Measurements from ENCODE around the gene SERPINB10. TPM values are rescaled to one million over a fixed set of nuclear protein-coding genes. Genes with fewer than 3 reads are reported as not detected.

Gene SERPINB10
- total and polyA plus RNA-seq, 9 of the 15 experiments (the other 6 are each of a cell fraction or from before 2014, with no cell fraction given): not detected

DNA sequence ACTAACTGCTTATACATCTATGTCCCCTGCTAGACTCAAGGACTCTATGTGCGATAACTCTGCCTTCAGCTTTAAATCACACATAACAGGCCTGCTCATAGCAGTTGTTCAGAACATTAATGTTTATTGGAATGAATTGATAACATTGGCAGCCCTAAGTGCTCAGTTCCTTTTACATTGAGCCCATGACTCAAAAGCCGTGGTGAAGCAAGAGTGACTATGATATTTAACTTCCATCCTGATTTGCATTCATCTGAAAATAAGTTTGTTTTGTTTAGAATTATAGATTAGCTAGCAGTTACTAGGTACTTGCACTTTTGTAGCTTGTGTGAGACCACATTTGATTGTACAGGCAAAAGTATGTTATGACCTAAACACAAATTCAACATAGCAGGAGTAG lies 14.3 kb downstream of the SERPINB10 start:
- no peak overlapping the region for H2AFZ ChIP-seq (ENCODE audit: low read depth, low read length)
- H3K9me1 ChIP-seq (ENCODE audit: control insufficient read depth, insufficient read depth, low read length): no peaks in the 10 kb centered on the region
- DNase-seq (ENCODE audit: extremely low read depth in 1 of 4, low spot score in 3 of 4): no peak
- no peak overlapping the region for H3K4me2 ChIP-seq (ENCODE audit: insufficient read depth, low read length)
- H3K79me2 ChIP-seq (ENCODE audit: control insufficient read depth, insufficient read depth, low read length): no peaks in the 10 kb centered on the region
- intact Hi-C loops (cut with micrococcal nuclease): no loop called here
- 0% methylated on average over 2 of the region's 2 CpGs for WGBS (ENCODE audit: insufficient coverage, low coverage, missing lambda C conversion rate)
- no peaks in the 10 kb centered on the region for H3K9me3 ChIP-seq (replicated peaks; ENCODE audit: control insufficient read depth, insufficient read depth, low read depth, low read length)
- in situ Hi-C loops (cut with MboI): no loop called here
- no peaks in the 10 kb centered on the region for H3K36me3 ChIP-seq (ENCODE audit: control insufficient read depth, insufficient read depth, low read length)
- no peak for ATAC-seq
- H3K9ac ChIP-seq (ENCODE audit: insufficient read depth in 1 of 2, low read depth in 2 of 2, low read length in 2 of 2): no peak overlapping the region
- TF ChIP-seq ADNP (tag; IDR thresholded peaks at IDR 0.05) (no peak), PHF20 (IDR thresholded peaks at IDR 0.05; ENCODE audit: partially characterized antibody) (no peak), EHMT2 (IDR thresholded peaks at IDR 0.05) (no peak), PYGO2 (tag; IDR thresholded peaks at IDR 0.05) (no peak), ZNF551 (CRISPR knock-in tag; IDR thresholded peaks at IDR 0.05) (no peak), ZNF699 (CRISPR knock-in tag; IDR thresholded peaks at IDR 0.05; ENCODE audit: insufficient replicate concordance) (no peak), ZNF76 (CRISPR knock-in tag; IDR thresholded peaks at IDR 0.05; ENCODE audit: borderline replicate concordance) (no peak), E2F3 (CRISPR knock-in tag; IDR thresholded peaks at IDR 0.05) (no peak)
- TF ChIP-seq, protein P1, sequence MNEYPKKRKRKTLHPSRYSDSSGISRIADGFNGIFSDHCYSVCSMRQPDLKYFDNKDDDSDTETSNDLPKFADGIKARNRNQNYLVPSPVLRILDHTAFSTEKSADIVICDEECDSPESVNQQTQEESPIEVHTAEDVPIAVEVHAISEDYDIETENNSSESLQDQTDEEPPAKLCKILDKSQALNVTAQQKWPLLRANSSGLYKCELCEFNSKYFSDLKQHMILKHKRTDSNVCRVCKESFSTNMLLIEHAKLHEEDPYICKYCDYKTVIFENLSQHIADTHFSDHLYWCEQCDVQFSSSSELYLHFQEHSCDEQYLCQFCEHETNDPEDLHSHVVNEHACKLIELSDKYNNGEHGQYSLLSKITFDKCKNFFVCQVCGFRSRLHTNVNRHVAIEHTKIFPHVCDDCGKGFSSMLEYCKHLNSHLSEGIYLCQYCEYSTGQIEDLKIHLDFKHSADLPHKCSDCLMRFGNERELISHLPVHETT (CRISPR knock-in tag; conservative IDR thresholded peaks at IDR 0.05 in 1 of 2, IDR thresholded peaks at IDR 0.05 in 1 of 2): no peak
- TF ChIP-seq, protein P2, sequence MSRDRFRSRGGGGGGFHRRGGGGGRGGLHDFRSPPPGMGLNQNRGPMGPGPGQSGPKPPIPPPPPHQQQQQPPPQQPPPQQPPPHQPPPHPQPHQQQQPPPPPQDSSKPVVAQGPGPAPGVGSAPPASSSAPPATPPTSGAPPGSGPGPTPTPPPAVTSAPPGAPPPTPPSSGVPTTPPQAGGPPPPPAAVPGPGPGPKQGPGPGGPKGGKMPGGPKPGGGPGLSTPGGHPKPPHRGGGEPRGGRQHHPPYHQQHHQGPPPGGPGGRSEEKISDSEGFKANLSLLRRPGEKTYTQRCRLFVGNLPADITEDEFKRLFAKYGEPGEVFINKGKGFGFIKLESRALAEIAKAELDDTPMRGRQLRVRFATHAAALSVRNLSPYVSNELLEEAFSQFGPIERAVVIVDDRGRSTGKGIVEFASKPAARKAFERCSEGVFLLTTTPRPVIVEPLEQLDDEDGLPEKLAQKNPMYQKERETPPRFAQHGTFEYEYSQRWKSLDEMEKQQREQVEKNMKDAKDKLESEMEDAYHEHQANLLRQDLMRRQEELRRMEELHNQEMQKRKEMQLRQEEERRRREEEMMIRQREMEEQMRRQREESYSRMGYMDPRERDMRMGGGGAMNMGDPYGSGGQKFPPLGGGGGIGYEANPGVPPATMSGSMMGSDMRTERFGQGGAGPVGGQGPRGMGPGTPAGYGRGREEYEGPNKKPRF (IDR thresholded peaks at IDR 0.05; ENCODE audit: low read depth, low read length): no peak
- TF ChIP-seq, protein P3, sequence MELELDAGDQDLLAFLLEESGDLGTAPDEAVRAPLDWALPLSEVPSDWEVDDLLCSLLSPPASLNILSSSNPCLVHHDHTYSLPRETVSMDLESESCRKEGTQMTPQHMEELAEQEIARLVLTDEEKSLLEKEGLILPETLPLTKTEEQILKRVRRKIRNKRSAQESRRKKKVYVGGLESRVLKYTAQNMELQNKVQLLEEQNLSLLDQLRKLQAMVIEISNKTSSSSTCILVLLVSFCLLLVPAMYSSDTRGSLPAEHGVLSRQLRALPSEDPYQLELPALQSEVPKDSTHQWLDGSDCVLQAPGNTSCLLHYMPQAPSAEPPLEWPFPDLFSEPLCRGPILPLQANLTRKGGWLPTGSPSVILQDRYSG (tag; conservative IDR thresholded peaks at IDR 0.05; ENCODE audit: low read depth): no peak
- TF ChIP-seq, protein P4, sequence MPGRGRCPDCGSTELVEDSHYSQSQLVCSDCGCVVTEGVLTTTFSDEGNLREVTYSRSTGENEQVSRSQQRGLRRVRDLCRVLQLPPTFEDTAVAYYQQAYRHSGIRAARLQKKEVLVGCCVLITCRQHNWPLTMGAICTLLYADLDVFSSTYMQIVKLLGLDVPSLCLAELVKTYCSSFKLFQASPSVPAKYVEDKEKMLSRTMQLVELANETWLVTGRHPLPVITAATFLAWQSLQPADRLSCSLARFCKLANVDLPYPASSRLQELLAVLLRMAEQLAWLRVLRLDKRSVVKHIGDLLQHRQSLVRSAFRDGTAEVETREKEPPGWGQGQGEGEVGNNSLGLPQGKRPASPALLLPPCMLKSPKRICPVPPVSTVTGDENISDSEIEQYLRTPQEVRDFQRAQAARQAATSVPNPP (IDR thresholded peaks at IDR 0.05; ENCODE audit: borderline replicate concordance, insufficient read depth, insufficient read length): no peak
- TF ChIP-seq, protein P5, sequence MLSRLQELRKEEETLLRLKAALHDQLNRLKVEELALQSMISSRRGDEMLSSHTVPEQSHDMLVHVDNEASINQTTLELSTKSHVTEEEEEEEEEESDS (CRISPR knock-in tag; IDR thresholded peaks at IDR 0.05): no peak
- TF ChIP-seq, protein P6, sequence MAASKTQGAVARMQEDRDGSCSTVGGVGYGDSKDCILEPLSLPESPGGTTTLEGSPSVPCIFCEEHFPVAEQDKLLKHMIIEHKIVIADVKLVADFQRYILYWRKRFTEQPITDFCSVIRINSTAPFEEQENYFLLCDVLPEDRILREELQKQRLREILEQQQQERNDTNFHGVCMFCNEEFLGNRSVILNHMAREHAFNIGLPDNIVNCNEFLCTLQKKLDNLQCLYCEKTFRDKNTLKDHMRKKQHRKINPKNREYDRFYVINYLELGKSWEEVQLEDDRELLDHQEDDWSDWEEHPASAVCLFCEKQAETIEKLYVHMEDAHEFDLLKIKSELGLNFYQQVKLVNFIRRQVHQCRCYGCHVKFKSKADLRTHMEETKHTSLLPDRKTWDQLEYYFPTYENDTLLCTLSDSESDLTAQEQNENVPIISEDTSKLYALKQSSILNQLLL (CRISPR knock-in tag; IDR thresholded peaks at IDR 0.05; ENCODE audit: borderline replicate concordance): no peak
- H3K27ac ChIP-seq (ENCODE audit: extremely low read depth, low read depth, low read length): no peak overlapping the region
- H3K4me3 ChIP-seq: no peak overlapping the region
- POLR2A ChIA-PET: no interaction called here
- H3K4me1 ChIP-seq (replicated peaks in 1 of 2; ENCODE audit: control insufficient read depth in 2 of 2, insufficient read depth in 2 of 2, low read length in 2 of 2): no peaks in the 10 kb centered on the region
- no TSS peak for BruUV-seq (replicated peaks)
- FAIRE-seq: no peak
- H3K27me3 ChIP-seq (ENCODE audit: control insufficient read depth in 2 of 2, insufficient read depth in 2 of 2, low read length in 2 of 2): no peaks in the 10 kb centered on the region
- CTCF ChIA-PET (ENCODE audit: low intra/inter-chr PET ratio): no interaction called here
- H4K20me1 ChIP-seq (replicated peaks; ENCODE audit: control insufficient read depth, insufficient read depth, low read length): no peaks in the 10 kb centered on the region
